NCI-H2196 (cell line): Measurements from ENCODE around the gene ACOXL.
A peak's percentile ranks its signal among the peaks of the same experiment; 100 is the strongest.
"Not testable (repeated sequence)": the region's sequence is repeated elsewhere in the genome, so short reads cannot be mapped to it uniquely, and the experiment has no call there.

Experiments
- DNase-seq: peaks from one replicate; lab custom pipeline; 2025; ENCODE audit not compliant: unreplicated experiment; lab: John Stamatoyannopoulos, UW

Gene ACOXL

DNA sequence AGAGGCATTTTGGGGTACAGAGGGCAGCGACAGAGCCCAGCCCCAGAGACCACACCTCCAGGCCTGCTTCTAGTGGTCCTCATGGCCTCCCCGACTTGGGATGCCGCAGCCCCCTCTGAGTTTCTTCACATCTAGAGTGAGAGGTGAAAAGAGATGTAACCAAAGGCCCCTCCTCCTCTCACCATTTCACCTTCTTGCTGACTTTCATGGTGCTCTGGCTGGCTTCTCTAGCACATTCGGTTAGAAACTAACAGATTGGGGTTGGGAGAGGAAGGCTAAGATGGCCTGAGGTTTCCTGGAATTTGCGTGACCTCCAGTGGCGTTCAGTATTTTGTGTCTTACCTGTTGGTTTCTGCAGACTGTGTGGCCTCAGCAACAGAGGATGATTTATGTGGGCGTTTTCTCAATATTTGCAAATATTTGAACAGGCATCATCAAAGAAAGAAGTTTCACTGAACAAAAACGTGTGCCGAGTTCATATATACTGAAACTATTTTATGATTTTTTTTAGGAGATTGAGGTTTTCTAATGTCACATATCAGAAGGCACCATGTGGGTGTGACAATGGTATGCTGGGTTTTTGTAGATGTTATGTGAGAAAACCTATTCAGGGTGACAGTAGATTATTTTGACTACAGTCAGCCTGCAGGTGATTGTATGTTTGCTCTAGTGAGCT lies 318.5 kb downstream of the ACOXL start:
- DNase-seq = no peak

DNA sequence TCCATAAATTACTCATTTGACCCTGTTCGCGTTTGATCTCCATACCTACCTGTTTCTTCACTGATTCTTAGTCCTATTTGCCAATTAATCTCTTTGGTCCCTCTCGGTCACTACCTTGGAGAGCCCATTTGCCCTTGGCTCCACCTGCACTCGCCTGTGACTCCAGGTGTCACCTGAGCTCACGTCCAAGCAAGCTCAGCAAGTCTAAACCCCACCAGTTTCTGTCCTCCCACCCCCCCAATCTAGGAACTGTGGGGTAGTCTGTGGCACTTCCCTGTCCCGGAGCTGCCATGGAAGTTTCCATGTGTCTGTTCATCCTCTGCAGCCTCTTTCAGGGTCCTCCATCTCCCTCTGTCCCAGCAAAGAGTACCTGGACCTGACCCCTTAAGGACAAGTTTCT lies 320.2 kb downstream of the ACOXL start:
- no peak for DNase-seq

DNA sequence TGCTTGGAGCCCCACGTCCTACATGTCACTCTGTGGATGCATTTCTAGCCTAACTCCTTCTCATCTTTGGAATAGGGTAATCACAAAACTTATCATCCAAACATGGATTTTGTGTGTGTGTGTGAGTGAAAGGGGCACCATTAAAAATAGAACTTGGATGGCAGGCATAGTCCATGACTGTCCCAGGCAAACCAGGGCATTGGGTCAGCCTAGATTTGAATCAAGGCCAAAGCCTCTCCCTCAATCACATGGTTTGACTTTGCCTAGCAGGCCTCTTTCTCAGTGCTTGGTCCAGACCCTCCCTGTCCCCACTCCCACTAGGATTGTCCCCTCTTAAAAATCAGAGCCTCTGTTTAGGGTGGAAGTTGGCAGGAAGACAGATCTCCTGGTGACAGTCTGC lies 320.9 kb downstream of the ACOXL start:
- no peak for DNase-seq

DNA sequence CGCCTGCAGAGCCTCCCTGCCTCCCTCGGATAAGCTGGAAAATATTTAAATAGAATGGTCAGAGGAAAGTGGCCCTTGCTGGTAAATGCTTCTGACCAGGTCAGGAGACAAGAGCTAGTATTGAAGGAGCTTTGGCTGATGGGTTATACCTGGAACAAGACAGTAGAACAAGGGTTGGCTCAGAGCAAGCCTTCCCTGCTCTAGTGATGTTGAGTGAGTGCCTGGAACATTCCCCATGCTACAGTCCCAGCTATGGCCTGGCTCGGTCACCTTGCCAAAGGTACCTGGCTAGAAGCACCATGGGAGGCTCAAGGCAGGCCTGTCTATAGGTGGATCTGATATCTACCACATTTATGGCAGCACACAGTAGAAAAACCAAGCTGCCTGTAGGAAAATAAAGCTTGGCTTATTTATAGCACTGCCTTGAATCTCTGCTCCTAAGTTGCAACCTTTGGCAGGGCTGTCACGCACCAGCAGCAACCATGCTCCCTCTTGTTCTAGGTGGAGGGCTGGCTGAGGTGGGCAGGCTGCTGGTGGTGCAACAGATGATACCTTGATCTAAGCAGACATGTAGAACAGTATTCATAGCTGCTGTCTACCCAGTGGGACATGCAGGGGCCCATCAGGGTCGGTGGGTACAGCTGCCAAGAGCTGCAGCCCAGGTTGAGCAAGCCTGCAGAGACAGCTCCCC lies 321.6 kb downstream of the ACOXL start:
- no peak for DNase-seq

DNA sequence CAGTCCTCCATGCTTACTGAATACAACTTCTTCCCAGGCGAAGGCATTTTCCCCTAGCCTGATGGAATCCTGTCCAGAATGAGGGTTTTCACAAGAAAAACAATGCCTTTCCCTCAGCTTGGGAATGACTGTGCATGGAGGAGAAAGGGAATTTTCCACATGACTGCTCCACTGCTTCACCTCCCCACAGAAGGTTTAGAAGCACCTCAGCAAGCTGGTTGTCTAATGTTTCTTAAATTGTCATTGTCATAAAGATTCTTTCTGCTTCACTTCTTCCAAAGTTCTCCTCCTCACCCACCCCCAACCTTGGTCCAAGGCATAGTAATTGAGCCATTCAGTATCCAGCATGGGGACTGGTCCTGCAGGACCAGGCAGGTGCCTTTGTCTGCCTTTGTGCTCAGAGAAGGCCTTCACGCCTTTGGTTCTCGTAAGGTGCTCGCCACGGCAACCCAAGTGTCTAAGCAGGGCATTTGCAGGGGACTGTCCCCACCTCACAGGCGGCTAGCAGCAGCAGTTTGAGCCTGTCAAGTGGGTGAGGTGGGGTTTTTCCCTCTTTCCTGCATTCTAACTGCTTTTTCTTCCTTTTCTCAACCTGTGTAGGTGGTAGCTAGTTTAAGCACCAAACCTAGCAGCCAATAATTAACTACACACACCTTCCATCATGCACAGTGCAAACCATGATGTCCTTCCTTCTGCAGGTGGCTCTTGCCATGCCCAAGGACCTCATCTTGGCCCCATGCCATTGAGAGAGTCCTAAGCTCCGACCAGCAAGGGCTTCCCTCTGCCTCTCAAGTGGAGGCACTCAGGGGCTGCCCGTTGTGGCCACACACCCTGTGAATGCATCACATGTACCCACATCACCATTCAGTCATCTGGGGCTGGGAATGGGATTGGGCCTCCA lies 322.7 kb downstream of the ACOXL start:
- peak; percentile 40 for DNase-seq

DNA sequence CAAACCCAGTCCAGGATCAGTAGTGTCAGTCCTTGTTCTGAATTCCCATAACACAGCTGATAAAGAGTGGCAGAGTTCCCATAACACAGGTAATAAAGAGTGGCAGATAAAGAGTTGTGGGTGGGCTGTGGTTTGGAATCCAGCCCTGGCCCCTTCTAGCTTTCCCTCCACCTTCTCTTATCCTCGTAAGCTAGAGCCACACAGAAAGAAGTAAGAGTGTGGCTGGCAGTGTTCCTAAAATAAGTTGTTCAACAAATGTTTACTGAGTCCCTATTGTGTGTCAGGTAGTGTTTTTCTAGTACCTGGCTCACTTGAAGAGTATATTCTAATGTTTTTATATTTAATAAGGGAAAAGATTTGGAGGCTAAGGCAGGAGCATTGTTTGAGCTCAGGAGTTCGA lies 323.4 kb downstream of the ACOXL start:
- peak; percentile 4 for DNase-seq

DNA sequence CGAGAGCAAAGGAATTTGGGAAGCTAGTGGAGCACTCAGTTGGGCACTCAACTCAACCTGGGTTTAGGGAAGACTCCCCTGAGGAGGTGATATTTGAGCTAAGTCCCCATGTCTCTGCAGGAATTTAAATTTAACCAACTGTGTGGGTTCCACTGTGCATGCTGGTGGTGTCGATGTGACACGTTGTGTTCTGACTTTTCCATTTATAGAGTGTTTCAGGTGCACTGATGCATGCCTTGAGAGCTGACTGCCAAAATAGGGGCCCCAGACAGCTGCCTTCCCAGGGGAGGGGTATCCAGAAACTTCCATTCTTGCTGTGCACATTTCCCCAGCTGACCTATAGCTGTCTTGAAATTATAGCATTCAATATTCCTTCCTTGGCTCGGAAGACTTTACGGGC lies 324.7 kb downstream of the ACOXL start:
- DNase-seq = no peak

DNA sequence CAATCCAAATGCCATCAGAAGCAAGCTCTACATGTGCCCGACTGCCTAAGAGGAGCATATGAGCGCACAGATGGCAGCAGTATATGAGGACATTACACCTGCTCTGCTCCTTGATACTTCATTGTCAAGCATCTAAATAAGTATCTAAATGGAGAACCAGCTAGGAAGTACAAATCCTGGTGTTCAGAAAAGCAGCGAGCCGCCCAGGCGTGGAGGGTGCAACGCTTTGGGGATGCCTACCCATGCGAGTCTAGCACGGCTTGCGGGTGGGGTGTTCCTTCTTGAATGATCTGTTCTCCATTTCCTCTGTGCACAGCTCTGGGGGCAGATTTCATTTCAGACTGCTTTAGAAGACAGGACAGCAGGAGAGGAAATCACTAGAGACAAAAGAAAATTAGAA lies 325.3 kb downstream of the ACOXL start:
- no peak for DNase-seq

DNA sequence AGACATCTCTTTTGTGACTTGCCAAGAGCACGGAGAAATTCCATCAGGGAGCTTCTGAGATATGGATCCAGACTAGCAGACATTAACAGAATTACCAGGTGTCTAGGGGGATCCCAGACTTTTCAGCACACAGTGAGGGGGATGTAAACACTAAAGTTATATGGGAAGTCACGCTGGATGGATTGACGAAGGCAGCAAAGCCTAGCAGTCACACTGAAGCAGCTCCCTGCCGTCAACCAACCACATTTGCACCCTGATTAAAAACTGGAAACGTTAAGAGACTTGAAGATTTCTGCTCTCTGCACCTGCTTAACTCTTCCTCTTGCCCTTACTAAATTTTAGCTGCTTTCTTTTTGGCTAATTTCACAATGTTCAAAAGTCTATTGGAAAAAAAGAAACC lies 325.9 kb downstream of the ACOXL start:
- DNase-seq = no peak

DNA sequence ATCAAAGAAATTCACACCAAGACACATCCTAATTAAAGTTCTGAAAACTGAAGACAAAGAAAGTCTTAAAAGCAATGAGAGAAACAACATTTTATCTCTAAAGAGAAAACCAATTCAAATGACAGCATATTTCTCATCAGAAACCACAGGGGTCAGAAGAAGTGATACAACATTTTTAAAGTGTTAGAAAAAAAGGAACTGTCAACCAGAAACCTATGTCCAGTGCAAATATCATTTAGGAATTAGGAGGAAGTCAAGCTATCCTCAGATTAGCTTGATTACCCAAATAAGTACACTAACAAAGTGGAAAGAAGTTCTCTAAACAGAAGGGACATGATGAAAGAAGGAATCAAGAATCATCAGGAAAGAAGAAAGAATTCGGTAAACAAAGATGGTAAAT lies 328.8 kb downstream of the ACOXL start:
- no peak for DNase-seq

DNA sequence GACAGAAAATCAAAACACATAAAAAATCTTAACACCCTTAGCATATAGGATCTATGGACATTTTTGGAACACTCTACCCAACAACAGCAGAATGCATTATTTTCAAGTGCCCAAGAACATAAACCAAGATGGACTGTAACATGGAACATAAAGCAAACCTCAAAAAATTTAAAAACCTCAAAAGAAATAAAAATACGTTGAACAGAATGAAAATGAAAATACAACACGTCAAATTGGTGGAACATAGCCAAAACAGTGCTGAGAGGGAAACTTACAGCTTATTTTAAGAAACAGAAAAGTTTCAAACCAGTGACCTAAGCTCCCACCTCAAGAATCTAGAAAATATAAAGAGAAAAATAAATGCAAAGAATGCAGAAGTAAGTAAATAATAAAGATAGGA lies 330.0 kb downstream of the ACOXL start:
- DNase-seq = no peak

DNA sequence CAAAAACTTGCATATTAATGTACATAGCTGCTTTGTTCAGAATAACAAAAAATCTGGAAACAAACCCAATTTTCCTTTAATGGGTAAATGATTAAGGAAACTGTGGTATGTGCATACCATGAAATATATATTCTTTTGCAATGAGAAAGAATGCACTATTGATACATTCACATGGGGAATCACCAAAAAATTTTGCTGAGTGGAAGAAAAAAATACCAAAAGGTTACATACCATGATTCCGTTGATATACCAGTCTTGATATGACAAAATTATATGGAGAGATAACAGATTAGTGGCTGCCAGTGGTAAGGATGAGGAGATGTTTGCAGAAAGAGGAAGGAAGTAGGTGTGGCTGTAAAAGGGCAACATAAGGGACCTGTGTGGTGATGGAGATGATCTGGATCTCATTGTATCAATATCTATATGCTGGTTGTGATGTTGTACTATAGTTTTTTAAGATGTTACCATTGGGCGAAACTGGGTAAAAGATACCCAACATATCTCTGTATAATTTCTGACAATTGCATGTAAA lies 333.8 kb downstream of the ACOXL start:
- no peak for DNase-seq

DNA sequence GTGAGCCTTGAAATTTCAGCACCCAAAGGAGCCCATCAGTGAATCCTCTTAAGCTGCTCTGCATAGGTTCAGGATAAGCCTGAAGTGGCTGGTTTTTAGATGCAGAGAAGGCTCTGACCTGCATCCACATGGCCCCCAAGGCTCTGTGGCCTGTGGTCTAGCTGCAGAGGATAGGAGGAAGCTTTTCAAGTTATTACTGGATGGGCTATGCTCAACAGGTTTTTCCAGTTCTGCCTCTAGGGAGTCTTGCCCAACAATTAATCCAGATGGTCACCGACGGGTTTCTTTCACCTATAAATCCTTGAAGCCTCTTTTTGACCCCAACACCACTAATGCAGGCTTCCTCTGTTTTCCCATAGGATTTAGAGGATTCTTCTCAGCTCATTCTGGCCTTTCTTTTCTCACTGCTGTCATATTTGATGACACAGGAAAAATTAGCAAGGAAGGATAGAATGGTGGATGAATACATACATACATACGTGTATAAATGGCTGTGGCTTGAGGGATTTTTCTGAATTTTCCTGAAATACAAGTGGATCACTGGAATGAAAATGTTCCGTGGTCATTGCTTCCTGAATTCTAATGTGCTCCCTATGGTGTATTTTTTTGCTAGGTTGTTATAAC lies 336.2 kb downstream of the ACOXL start:
- peak; percentile 70 for DNase-seq

DNA sequence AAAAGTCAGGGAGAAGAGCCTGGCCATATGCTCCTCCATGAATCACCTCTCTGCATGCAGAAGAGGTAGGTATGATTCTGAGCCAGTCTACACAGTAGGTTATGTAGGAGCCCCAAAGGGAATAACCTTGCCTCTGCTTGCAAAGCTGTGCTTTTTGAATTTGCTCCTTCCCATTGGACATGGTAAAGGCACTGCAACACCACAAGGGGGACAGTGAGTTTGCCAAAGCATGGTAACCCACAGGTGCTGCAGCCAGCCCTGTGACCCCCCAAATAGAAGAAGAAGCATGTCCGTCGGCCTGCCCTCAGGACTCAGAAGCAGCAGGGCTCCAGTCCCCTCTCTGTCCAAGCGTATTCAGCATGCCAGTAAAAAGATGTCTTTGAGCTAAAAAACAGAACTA lies 337.3 kb downstream of the ACOXL start:
- no peak for DNase-seq

DNA sequence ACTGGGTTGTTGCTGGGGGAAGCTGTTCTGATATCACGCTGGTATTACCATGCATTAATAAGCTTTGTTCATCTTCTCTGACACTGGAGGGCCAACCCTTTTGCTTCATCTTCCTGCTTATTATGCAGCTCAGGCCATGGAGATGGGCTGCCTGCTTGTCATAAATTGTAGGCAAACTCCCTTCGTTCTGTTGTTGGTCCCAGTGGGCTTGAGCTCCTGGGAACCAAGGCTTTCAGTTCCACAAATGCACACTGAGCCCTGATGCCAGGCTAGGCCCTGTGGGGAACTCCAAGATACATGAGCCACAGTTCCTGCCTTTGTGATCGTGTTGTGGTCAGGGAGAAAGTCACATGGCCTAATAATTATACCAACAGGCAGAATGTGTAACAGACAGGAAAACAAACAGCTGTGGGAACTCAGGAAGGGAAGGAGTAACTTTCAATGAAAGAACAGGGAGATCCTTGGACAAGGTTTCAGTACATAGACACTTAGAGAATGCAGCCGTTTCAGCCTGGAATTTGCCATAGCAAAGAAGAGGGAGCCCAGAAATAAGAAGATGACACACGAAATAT lies 339.3 kb downstream of the ACOXL start:
- DNase-seq = peak; percentile 50

DNA sequence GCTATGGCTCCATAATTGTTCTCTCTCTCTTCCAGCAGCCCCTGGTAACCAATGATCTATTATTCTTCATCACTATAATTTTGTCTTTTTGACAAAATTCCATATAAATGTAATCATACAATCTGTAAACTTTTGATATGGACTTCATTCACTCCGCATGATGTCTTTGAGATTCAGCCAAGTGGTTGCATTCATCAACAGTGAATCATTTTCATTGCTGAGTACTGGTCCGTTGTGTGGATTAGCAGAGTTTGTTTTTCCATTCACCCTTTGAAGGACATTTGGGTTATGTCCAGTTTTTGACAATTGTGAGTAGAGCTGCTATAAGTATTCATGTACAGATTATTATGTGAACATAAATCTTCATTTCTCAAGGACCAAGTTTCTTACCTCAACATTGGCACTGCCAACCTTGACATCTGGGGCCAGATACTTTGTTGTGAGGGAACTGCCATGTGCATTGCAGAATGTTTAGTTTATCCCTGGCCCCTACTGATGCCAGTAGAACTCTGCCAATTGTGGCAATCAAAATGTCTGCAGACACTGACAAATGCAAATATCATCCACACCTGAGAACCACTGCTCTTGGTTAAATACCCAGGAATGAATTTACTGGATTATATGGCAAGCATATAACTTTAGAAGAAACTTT lies 340.0 kb downstream of the ACOXL start:
- peak; percentile 43 for DNase-seq

DNA sequence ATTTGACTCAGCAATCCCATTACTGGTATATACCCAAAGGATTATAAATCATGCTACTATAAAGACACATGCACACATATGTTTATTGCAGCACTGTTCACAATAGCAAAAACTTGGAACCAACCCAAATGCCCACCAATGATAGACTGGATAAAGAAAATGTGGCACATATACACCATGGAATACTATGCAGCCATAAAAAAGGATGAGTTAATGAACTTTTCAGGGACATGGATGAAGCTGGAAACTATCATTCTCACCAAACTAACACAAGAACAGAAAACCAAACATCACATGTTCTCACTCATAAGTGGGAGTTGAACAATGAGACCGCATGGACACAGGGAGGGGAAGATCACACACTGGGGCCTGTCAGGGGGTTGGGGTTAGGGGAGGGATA lies 350.3 kb downstream of the ACOXL start:
- DNase-seq = not testable (repeated sequence)

DNA sequence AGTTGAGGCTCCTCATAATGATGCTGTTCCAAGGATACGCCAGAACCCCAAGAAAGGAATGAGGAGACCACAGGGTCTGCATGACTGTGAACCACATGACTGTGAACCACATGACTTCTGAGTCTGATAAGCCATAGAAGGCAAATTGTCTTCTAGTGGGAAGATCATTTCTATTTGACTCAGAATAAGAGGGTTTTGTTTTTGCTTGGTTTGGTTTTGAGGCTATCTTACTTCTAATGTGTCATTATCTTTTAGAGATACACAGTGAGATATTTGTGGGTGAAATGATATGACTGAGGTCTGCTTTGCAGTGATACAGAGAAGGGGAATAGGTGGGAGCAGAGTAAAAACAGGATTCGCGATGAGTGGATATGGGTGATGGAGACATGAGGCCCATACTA lies 359.4 kb downstream of the ACOXL start:
- DNase-seq = no peak

DNA sequence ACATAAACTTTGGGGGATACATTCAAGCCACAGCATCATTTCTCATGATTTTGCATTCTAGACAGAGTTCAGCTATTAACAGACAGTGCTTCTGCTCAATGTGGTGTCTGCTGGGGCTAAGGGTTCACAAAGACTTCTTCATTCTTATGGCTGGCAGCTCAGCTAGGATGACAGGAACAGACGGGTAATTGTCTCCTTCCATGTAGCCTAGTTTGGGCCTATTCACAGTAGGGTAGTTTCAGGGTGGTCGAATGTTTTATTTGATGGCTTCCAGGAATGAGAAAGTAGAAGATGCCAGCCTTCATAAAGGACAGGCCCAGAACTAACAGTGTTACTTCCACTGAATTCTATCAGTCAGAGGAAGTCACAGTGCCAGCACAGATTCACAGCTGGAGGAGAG lies 362.3 kb downstream of the ACOXL start:
- no peak for DNase-seq

DNA sequence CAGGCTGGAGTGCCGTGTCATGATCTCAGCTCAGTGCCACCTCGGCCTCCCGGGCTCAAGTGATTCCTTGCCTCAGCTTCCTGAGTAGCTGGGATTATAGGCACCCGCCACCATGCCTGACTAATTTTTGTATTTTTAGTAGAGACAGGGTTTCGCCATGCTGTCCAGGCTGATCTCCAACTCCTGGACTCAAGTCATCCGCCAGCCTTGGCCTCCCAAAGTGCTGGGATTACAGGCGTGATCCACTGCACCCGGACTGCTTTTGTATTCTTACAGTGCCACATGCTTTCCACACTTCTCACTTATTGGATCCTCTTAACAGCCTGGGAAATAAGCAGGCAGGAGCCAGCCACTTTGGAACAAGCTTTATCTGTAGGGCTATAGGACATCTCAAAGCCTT lies 363.1 kb downstream of the ACOXL start:
- DNase-seq = no peak
